GM18498 (cell line): Measurements from ENCODE around the gene TMEM62.
"Not testable (repeated sequence)": the region's sequence is repeated elsewhere in the genome, so short reads cannot be mapped to it uniquely, and the experiment has no call there.

ENCODE experiments used
- ATAC-seq: cut with Tn5 transposase; IDR thresholded peaks from one replicate; pipeline ENCODE4 v1.9.1; 2021; ENCODE audit warnings: mild to moderate bottlenecking, moderate library complexity; ENCODE audit not compliant: unreplicated experiment

The TMEM62 gene

GRCh38 chr15:43175656-43176309 lies 42.4 kb downstream of the TMEM62 start:
- not testable (repeated sequence) for ATAC-seq

- ATAC-seq: not testable (repeated sequence)
Observed at GRCh38 chr15:43177147-43177546, 43.8 kb downstream of the TMEM62 start.

GRCh38 chr15:43183270-43183669 lies 49.9 kb downstream of the TMEM62 start:
- no peak for ATAC-seq

- no peak for ATAC-seq
Observed at GRCh38 chr15:43184407-43185124, 51.2 kb downstream of the TMEM62 start.

GRCh38 chr15:43185157-43186002 lies 52.0 kb downstream of the TMEM62 start, which contains the start of gene CCNDBP1:
CCNDBP1 (plus strand) TSS chr15:43185403; CDS start chr15:43185499, 96 bp downstream.
- ATAC-seq: peak; percentile 94

GRCh38 chr15:43186003-43186353 lies 52.6 kb downstream of the TMEM62 start:
- peak; percentile 18 for ATAC-seq

- no peak for ATAC-seq
Observed at GRCh38 chr15:43187544-43188155, 54.3 kb downstream of the TMEM62 start.

GRCh38 chr15:43189296-43189695 lies 55.9 kb downstream of the TMEM62 start:
- no peak for ATAC-seq

- ATAC-seq: no peak
Observed at GRCh38 chr15:43190178-43190577, 56.8 kb downstream of the TMEM62 start.

- no peak for ATAC-seq
Observed at GRCh38 chr15:43193710-43194109, 60.3 kb downstream of the TMEM62 start.

GRCh38 chr15:43194795-43195194 lies 61.4 kb downstream of the TMEM62 start:
- ATAC-seq: no peak

- ATAC-seq: no peak
Observed at GRCh38 chr15:43196760-43197548, 63.6 kb downstream of the TMEM62 start.

- ATAC-seq: not testable (repeated sequence)
Observed at GRCh38 chr15:43197773-43198172, 64.4 kb downstream of the TMEM62 start.

GRCh38 chr15:43198556-43198955 lies 65.2 kb downstream of the TMEM62 start:
- not testable (repeated sequence) for ATAC-seq

- no peak for ATAC-seq
Observed at GRCh38 chr15:43198992-43199391, 65.6 kb downstream of the TMEM62 start.

GRCh38 chr15:43199945-43200488 lies 66.6 kb downstream of the TMEM62 start:
- no peak for ATAC-seq

- ATAC-seq: no peak
Observed at GRCh38 chr15:43204016-43204901, 70.9 kb downstream of the TMEM62 start.

- ATAC-seq: no peak
Observed at GRCh38 chr15:43206054-43206453, 72.7 kb downstream of the TMEM62 start.

- ATAC-seq: no peak
Observed at GRCh38 chr15:43207024-43207423, 73.6 kb downstream of the TMEM62 start.
